GM19023 (cell line): Measurements from ENCODE around the gene STAC3.

ENCODE experiments used
- ATAC-seq: cut with Tn5 transposase; IDR thresholded peaks from one replicate; pipeline ENCODE4 v1.9.1; 2021; ENCODE audit warnings: mild to moderate bottlenecking, moderate library complexity; ENCODE audit not compliant: unreplicated experiment

STAC3 gene

GRCh38 chr12:57223191-57224165 is 27.5 kb downstream of the STAC3 start:
- no peak for ATAC-seq

- ATAC-seq: no peak
Measured at GRCh38 chr12:57222286-57223190, 28.4 kb downstream of the STAC3 start.

DNA sequence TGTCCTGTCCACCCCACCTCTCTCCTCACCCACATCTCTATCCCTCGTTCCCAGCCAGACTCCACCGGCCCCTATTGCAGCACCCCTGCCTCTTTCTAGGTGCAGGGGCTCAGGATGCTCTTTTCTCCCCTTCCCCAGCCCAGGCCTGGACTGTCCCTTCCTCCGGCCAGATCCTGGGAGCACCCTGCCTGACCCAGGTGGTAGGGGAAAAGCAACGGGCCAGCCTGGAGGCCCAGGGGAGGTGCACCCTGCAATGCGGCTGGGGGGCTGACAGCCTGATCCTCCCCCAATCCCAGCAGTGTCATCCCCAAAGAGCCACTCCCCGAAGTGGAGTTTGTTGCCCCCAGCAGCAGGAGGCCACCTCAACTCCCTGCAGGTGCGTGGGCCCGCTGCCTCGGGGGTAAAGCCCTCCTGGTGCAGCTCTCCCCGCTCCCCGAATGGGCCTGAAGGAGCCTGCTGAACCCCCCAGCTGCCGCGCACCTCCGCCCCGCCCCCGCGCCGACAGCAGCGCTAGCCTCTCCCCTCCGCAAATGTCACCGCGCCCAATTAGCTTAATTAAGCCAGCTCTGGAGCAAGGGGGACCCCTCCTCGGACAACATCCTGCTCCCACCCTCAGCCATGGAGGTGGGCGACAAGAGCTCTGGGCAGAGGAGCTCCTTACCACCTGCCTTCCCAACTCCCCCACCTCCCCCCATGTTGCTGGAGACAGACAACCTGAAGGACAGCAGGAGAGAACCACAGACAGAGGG is 29.6 kb downstream of the STAC3 start:
- no peak for ATAC-seq

DNA sequence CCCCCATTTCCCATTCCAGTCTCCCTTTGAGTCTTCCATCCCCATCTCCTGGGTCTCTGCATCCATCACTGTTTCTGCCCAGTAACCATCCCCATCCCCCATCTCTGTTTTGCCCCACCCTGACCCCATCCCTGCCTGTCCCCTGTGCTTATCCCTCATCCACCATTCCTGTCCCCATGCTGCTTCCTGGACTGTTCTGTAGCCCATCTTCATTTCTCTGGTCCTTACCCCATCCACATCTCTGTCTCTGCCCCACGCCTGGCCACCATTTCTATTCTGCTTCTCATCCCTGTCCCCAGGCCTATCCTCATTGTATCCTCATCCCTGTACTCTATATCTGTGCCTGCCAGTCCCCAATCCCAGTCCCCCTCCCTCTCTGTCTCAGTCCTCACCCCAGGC is 30.2 kb downstream of the STAC3 start:
- no peak for ATAC-seq

DNA sequence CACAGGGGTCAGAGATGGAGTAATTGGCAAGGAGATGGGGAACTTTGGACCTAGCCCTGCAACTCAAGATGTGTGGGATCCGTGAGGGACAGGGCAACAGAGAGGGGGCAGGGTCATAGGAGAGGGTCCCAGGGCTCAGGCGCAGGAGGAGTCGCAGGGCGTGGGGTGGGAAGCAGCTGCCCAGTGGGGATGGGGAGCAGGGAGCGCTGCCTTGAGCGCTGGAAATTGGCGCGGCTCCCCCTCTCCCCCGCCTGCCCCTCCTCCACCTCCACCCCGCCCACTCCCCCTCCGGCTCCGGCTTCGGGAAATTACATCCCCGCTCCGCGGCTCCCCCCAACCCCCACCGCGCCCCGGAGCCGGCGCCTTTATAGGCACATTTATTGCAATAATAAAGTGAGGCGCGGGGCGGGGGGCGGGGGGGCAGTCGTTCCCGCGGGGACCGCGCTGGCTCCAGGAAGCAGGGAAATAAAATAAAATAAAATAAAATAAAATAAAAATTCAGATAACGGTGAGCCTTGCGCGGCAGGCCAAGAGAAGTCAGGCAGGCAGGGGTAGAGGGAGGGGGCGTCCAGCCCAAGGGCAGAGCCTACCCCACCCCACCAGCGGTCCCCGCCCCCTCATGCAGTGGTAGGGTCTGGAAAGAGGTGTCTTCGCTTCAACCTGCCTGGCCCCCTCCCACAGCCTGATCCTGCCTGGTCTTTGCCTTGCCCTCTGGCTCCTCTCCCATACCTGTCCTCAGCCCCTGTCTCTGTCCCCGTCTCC is 30.8 kb downstream of the STAC3 start:
- ATAC-seq: no peak

DNA sequence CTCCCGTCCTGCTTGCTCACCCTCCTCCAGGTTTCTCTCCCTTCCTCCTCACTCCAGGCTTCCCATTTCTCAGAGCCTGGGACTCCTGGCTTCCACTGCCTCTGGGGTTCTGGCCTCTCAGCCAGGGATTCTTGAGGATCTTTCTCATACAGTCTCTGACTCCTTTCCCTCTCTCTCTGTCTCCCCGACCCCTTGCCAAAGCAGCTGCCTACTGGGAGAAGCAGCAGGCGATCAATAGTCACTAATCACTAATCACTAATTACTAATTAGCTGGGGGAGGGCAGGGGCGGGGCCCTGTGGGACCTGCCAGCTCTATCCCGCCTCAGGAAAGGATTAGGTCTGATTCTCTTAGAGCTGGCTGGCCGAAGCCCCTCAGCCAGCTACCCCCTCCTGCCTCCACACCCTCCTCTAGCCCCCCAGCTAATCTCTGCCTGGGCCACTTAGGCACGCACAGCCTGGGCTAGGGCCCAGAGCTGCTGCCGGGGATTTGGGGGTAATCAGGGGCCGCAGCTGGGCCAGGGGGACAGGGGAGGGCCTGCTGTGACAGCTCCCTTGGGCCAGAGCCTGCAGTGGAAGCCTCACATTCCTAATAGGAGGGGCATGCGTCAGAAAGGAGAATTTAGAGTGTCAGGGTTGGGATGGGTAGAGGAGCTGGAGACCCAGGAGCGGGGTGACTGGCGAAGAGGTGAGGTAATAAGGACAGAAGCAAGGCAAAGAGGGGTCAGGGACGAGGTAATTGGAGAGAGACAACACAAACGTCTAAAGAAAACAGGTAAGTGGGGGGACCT is 31.6 kb downstream of the STAC3 start:
- ATAC-seq: no peak

DNA sequence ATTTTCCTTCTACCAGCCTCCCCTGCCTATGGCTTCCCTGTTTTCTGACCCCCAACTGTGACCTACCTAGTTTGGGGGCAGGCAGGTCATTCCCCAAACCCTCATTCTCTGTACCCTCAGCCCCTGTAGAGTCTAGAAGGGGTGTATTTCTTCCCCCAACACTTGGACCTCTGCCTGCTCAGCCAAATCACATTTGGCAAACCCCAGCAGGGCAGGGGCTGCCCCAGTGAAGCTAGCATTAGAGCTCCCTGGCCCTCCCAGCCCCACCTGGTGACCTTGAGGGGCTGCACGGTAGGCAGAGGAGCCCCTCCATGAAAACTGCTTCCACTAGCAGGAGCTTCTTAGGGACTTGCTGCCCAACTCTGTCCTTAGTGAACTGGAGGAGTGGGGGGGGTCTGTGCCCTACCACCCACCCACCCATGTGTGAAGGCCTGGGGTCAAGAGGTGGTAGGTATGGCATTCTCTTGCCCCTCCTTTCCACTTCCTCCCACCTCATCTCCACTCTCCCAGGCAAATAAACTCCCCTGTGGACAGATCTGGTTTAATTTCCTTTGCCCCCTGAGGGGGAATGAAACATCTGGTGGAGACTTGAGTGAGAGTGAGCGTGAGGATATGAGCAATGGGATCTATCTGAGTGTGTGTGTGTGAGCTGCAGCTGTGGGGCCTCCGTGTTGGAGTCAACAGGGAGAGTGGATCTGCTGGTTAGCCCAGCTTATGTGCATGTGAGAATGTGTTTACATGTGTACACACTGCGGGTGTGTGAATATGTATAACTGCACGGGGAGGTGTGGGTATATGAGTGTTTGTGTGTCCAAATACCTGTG is 32.7 kb downstream of the STAC3 start:
- no peak for ATAC-seq

DNA sequence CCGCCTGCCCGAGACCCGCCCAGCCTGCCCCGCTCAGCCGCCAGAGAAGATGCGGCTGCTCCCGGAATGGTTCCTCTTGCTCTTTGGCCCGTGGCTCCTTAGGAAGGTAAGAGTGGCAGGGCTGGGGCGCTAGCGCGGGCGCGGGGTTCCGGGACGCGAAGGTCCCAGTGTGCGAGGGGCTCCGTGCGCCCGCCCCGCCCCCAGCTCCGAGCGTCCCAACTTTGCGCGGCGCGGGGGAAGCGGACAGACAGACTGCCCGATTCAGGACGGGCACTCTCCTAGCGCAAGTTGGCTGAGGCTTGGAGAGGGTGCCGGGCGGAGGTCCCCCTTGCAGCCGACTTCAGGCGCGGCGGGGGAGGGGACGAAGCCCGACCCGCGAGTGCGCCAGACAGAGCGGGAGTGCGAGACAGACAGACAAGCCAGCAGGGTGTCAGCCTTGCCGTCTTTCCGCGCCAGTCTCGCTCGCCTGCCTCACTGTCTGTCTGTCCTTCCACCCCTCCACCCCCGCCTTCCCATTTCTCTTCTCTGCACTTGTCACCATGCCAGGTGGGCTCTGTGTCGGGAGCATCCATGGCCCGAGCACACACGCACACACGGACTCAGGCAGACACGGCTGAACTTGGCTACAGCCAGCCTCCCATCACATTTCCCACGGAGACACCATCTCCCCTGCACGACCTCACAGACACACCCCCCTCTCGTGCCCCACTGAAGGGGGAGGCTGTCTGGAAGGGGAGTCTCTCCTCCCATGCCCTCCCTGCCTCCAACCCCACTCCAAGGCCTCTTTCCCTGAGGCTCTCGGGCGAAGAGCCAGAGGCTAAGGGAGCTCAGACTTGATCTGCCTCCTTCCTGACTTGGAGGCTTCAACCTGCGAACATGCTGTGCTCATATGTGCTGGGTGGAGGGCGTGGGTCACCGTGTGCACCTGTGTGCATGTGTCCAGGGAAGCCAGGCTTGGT is 33.8 kb downstream of the STAC3 start:
- no peak for ATAC-seq

DNA sequence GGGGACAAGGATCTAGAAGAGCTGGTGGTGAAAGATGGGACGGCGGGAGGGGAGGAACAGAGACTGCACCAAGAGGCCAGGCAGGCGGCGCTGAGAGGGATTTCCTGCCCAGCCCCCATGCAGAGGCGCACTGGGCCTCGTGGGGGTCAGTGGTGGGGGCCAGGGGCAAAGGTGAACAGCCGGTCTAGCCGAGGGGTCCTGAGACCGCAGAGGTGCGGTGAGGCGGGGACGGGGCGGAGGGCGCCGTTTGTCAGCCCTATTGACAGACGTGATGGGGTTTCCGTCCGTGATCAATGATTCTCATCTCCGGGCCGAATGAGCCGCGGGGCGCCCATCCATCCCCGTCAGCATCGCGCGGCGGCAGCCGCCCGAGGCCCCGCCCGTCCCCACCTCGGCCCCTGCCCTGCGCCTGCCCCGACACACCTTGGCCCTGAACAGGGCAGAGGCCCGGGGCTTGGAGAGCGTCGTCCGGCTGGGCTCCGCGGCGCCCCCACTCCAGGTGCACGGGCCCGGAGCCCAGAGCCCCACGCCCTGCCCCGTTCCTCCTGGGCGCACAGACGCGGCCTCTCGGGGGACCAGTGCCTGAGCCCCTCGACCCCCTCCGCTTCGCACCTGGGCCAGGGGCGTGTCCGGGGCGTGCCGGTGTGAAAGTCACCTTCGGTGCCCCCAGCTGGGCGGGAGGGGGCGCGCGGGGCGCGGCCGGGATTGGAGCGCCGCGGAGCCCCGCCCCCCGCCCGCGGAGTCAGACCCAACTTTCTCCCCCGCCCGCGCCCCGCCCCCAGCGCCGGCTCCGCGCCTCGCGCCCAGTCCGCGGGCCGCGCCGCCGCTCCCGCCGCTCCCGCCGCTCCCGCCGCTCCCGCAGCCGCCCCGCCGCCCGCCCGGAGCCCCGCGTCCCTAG is 34.7 kb downstream of the STAC3 start, which contains the start of gene NXPH4:
TSS of gene NXPH4 (plus strand) at position 781 of the 898 bp plus-strand sequence. CDS start 176 bp downstream, outside the sequence.
- ATAC-seq: peak; percentile 7

- peak; percentile 46 for ATAC-seq
Measured at GRCh38 chr12:57215668-57216013, 35.3 kb downstream of the STAC3 start.

- no peak for ATAC-seq
Measured at GRCh38 chr12:57215065-57215464, 35.9 kb downstream of the STAC3 start.

- ATAC-seq: no peak
Measured at GRCh38 chr12:57214398-57214781, 36.6 kb downstream of the STAC3 start.

DNA sequence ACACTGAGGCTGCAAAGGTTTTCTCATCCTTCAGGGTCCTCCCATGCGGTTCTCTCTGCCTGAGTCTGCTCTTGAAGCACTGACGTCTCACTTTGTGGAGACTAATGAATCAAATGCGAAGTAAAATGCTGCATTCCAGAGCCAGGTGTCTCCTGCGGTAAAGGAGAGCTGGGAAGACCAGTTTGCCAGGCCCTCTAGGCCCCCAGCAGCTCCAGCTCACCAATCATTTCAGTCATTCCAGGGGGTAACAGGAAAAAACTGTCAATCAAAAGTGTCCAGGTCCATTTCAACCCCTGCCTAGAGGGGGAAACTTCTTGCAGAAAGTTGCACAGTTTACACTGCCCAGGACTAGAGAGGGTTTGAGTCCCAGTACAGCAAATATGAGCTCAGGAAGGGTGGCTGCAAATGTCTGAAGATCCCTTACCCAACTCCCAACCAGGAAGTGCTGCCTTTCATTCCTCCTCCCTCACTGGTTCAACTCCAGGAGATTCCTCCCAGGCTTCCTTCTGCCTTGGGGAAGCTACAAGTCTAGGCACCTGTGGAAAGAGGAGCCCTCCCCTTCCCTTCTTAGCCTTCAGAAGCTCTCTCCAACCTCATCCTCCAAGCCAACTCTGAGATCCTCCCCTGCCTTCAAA is 37.1 kb downstream of the STAC3 start:
- ATAC-seq: no peak

DNA sequence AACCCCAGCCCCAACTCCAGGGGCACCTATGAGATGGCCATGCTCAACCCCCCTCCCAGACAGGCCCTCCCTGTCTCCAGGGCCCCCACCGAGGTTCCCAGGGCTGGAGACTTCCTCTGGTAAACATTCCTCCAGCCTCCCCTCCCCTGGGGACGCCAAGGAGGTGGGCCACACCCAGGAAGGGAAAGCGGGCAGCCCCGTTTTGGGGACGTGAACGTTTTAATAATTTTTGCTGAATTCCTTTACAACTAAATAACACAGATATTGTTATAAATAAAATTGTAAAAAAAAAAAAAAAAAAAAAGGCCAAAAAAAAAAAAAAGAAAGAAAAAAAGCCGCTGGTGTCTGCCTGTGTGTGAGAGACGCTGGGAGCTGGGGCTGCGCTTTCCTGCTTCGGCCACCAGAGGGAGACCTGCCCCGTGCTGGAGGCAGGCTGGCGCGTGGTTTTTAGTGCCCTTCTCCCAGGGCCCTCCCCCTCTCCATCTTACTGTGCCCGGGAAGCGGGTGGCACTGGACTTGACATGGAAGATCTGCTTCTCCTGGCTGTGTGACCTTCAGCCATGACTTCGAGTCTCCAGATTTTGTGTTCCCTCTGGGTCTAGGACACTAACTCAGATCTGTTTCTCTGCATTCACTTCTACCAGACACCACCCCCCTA is 37.8 kb downstream of the STAC3 start:
- ATAC-seq: no peak

- no peak for ATAC-seq
Measured at GRCh38 chr12:57212701-57213057, 38.3 kb downstream of the STAC3 start.
